HG03565 (cell line): ENCODE data around the gene FES.
"Not testable (repeated sequence)": the region's sequence is repeated elsewhere in the genome, so short reads cannot be mapped to it uniquely, and the experiment has no call there.

Experiments
- ATAC-seq: cut with Tn5 transposase; IDR thresholded peaks from one replicate; pipeline ENCODE4 v1.9.1; 2021; ENCODE audit warnings: mild to moderate bottlenecking, moderate library complexity; ENCODE audit not compliant: unreplicated experiment

The FES gene

DNA sequence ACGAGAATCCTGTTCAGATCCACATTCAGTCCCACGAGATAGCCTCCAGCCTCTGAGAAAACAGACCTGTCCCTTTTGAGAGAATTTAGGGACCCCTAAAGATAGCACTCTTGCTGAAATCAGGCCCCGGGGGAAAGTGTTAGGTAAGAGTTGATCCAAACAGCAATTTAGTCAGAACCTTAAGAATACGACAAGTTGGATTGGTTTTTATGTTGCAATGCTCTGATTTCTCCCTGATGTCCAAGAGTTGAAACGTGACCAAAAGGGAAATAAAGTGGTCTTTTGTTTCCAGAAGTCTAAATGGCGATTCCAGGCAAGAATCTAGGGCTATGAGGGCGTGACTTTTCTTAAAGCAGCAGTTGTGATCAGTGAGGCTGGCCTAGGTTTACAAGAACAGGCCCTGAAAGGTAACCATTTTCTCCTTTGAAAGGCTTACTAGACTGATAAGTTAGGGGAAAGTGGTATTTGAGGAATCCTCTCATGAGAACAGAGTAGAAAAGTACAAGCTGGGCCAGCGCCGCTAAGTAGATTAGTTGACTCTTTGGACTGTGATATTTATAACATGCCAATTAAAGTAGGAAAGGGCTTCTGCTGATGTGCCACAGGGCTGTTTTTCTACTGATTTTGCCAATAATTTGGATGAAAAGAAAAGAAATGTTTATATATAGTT, 23.7 kb downstream of the FES start:
- ATAC-seq: no peak

GRCh38 chr15:90909449-90909848, 25.1 kb downstream of the FES start:
- not testable (repeated sequence) for ATAC-seq

GRCh38 chr15:90909976-90910375, 25.7 kb downstream of the FES start:
- no peak for ATAC-seq

- ATAC-seq: no peak
Measured at GRCh38 chr15:90910441-90911301, 26.4 kb downstream of the FES start.

GRCh38 chr15:90911302-90911623, 27.0 kb downstream of the FES start:
- no peak for ATAC-seq

DNA sequence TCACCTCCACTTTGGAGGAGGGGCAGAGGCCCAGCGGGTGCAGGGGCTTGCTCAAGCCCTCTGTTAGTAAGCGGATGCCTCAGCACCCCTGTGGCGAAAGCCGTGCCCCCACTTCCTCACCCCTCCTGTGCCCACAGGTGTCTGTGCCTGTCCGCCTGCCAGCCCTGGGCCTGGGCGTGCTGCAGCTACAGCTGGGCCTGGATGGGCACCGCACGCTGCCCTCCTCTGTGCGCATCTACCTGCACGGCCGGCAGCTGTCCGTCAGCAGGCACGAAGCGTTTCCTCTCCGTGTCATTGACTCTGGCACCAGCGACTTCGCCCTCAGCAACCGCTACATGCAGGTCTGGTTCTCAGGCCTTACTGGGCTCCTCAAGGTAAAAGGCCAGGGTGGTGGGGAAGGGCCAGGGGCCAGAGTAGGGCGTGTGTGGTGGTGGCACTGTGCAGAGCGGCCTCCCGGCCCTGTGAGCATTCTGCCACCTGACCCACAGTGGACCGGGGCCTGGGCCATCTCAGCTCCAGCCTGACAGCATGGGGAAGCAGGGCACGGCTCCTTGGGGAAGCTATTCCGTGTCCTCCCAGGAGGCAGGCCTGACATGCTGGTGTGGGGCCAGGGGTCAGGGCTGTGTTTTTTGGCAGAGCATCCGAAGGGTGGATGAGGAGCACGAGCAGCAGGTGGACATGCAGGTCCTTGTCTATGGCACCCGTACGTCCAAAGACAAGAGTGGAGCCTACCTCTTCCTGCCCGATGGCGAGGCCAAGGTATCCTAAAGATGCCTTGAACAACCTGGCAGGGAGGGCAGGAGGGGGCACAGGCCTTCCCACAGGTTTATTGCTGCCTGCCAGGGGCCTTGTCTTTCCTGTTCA, 27.8 kb downstream of the FES start:
- no peak for ATAC-seq

DNA sequence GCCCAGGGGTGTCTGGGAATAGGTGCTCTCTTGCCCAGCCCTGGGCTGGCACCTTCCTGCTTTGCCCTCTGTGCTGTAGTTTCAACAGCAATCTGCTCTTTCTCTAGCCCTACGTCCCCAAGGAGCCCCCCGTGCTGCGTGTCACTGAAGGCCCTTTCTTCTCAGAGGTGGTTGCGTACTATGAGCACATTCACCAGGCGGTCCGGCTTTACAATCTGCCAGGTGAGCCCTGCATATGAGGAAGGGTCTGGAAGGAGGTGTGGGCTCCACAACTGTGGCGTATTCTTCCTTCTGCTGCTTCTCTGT, 28.4 kb downstream of the FES start:
- no peak for ATAC-seq

GRCh38 chr15:90913398-90913944, 29.2 kb downstream of the FES start:
- no peak for ATAC-seq

- ATAC-seq: no peak
Measured at GRCh38 chr15:90914305-90915080, 30.2 kb downstream of the FES start.

GRCh38 chr15:90915216-90915807, 31.0 kb downstream of the FES start:
- no peak for ATAC-seq

- no peak for ATAC-seq
Measured at GRCh38 chr15:90915808-90916440, 31.6 kb downstream of the FES start.

GRCh38 chr15:90916461-90916860, 32.2 kb downstream of the FES start:
- ATAC-seq: no peak

DNA sequence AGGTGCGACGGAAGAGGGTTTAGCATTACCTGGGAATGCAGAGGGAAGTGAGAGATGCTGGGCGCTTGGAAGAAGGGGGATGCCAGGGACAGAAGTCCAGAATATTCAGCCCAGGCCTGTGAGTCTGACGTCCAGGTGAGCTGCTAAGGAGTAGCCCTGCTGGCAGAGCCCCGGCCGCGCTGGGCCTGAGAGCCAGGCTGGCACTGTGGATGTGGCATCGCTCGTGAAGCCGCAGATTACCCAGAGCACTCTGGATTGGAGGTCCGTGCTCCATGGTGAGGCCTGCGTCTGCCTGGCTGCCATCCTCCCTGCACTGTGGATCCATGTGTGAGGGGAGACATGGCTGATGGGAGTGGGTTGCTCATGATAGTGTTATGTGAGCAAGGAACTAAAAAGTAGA, 33.3 kb downstream of the FES start:
- no peak for ATAC-seq

DNA sequence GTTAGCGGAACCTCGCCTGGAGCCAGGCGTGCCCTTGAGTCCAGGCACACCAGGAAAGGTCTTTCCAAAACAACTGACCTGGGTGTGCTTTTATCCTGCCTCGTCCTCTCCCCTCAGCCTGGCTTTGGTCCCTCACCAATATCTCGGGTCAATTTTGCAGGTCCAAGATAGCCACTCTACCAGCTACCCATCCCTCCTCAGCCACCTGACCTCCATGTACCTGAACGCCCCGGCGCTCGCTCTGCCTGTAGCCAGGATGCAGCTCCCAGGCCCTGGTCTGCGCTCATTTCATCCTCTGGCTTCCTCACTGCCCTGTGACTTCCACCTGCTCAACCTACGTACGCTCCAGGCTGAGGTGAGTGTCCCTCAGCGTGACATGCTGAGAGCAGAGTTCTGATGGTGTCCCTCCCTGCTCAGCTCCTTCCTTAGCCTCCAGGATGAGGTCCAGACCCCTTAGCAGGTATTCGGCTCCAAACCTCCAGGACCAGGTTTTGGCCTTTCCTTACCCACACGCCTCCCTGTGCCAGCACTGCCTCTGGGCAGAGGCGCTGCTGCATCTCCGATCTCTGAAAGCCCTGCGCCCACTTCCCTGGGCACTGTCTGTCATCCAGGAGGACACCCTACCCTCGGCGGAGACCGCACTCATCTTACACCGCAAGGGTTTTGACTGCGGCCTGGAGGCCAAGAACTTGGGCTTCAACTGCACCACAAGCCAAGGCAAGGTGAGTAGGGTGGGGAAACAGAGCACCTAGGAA, 33.9 kb downstream of the FES start:
- no peak for ATAC-seq

- ATAC-seq: no peak
Measured at GRCh38 chr15:90918835-90919234, 34.5 kb downstream of the FES start.

DNA sequence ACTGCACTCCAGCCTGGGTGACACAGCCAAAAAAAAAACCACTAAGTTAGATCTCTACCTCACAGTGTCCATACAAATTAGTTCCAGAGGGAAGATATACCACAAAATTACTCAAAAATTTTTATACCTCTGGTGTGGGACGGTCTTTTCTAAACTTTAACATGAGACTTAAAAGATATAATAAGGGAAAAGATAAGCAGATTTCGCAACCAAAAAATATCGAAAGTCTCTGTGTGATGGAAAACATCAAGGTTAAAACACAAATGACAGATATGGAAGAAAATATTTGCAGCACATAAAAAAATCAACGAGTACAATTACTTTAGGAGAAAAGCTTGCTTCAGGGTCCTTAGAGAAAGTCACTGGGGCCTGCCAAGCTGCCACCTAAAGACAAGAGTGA, 37.6 kb downstream of the FES start:
- ATAC-seq: no peak

DNA sequence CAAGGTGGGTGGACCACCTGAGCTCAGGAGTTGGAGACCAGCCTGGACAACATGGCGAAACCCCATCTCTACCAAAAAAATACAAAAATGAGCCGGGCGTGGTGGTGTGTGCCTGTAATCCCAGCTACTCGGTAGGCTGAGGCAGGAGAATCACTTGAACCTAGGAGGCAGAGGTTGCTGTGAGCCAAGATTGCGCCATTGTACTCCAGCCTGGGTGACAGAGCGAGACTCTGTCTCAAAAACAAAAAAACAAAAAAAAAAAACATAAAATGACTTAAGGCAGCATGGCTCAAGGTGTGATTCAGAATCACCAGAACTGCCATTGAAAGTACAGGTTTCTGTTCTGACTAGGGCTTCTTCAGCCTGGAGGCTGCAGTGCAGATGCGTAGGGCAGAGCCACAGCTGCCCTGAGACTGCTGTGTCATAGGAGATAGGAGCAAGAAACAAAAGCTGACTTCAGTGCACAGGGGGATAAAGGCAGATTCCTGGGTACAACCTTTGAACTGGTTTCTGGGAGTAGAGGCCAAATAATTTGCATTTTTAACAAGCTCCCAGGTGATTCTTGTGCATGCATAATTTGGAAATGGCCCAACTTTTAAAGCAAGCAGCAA, 38.5 kb downstream of the FES start:
- peak; percentile 79 for ATAC-seq

DNA sequence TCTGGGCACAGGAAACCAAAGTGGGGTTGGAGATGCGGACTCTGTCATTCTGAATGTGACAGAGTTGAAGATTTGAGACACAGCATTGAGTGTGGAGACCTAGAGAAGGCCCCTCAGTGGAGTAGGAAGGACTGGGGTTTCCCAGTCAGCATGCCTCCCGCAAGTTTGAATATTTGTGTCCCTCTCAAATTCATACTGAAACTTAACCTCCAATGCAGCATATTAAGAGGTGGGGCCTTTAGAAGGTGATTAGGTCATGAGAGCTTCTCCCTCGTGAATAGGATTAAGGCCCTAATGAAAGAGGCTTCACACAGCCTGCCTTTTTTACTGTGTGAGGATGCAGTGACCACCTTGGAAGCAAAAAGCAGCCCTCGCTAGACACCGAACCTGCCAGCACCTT, 40.1 kb downstream of the FES start:
- ATAC-seq: peak; percentile 66

DNA sequence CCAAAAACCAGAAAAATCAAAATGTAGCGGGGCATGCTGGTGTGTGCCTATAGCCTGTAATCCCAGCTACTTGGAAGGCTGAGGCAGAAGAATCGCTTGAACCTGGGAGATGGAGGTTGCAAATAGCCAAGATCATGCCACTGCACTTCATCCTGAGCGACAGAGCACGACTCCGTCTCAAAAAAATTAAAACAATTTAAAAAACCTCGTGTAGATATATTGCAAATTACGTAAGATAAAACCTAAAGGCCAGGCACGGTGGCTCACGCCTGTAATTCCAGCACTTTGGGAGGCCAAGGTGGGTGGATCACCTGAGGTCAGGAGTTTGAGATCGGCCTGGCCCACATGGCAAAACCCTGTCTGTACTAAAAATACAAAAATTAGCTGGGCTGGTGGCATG, 42.5 kb downstream of the FES start:
- not testable (repeated sequence) for ATAC-seq
